ENCODE results near the gene HSDL1.
"Not testable (repeated sequence)": the region's sequence is repeated elsewhere in the genome, so short reads cannot be mapped to it uniquely, and the experiment has no call there.

Gene HSDL1

DNA sequence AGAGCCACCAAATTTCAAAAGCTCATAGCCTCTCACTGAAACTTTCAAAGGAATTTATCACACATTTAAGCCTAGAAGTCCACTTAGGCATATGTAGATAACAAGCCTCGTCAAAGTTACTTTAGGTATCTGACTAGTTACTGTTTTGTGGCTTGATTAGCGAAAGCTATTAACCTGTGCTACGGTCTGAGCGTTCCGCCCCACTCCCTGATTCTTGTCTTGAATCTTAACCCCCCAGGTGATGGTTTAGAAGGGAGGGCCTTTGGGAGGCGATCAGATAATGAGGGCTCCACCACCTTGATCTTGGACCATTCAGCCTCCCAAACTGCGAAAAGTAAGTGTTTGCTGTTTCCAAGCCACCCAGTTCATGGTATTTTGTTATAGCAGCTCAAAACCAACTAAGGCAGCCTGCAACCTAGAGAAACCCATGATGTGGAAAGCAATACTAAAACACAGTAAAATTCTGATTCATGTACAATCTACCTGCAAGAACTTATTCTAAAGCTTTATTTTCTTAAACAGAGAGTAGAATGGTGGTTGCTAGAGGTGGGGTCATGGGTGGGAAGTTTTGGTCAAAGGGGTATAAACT lies 7.1 kb downstream of the HSDL1 start:
- DNase-seq: no peak

DNA sequence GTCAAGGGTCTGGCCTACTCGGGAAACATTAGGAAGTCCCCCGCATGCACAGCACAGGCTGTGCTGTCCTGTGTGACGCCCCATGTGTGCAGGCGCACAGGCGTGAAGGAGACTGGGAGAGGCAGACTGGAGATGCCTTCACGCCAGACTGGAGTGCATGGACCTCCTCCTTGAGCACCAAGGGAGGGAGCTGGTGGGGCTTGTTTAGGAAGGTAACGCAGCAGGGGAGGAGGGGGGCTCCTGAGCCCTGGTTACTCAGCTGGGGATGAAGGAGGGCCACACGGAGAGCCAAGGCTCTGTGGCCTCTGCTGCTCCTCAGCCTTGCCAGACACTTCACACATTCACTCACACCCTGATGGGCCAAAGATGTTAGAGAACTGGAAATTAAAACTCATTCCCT lies 7.7 kb downstream of the HSDL1 start:
- no peak for DNase-seq

DNA sequence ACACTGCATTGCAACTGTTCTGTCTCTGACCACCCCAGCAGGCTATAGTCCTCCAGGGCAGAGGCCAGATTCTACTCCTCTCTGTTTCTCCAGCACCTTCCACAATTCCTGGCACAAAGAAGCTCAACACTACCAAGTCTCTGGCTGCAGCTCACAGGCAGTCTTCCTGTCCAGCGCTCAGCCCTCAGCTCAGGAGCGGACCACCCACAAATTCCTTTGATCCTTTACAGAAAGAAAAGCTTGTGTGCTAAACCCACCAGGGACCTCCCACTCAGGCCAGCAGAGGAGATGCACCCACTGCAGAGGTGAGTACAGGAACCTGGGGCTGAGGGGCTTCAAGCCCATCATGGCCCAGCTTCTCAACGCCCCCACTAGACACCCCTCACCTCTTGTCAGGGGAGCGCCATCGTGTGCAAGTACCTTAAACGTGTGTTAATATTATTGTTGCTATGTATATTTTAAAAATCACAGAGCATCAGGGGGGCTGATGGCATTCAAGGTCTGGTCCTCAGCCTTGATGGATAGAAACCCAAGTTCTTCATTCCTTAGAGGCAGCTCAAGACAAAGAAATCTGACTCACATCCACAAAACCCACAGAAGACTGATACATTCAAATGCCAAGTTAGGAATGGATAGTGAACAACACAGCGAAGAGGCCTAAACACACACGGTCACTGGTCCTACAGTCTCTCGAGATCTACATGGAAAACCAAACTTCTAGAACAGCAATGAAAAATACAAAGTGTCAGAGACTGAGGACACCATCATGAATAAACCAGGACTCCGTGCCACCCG lies 8.4 kb downstream of the HSDL1 start:
- DNase-seq: no peak

DNA sequence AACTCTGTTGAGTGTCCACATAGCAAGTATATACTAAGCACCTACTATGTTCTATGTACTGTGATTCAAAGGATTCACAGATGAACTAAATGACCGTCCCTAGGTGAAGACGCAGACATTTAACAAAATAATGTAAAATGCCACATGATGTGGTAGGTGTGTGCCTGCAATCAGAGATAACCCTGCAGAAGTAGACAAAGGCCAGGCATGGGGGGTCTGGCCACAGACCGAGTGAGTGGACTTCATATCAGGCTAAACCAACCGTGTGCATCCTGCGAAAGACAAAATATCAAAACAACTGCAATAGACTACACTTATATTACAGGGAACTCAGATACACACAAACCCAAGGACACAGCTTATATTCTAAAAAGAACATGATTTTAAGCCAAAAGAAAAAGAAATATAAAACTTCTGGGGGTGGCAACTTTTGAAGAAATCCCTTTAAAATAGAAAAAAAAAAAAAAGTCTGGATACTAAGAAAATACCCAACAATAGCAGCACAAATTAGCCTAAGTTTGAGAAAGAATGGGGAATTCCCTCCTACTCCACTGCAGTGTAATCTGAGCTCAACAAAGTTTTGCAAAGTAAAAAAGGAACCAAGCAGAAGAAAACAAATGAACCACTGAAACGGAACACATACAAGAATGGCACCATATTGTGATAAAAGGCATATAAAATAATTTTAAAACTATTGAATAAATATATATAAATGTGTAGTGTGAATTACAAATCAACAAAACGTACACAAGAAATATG lies 12.3 kb downstream of the HSDL1 start:
- DNase-seq: no peak

DNA sequence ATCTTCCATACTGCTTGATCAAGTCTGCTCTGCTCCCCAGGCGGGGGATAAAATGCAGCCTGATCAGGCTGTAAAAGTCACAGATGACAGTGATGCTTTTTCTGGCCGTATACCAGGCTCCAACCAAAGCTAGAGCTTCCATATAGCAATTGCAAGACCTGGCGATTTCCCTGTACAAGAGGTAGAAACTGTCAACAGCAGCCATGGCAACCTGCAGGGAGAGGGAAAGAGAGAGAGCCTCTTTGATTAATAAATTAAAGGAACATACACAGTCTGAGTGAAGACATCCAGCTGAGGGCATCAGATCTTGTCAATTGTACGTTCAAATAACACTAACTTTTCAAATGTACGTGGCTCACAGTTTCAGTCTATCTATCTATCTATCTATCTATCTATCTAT lies 13.9 kb downstream of the HSDL1 start:
- no peak for DNase-seq

DNA sequence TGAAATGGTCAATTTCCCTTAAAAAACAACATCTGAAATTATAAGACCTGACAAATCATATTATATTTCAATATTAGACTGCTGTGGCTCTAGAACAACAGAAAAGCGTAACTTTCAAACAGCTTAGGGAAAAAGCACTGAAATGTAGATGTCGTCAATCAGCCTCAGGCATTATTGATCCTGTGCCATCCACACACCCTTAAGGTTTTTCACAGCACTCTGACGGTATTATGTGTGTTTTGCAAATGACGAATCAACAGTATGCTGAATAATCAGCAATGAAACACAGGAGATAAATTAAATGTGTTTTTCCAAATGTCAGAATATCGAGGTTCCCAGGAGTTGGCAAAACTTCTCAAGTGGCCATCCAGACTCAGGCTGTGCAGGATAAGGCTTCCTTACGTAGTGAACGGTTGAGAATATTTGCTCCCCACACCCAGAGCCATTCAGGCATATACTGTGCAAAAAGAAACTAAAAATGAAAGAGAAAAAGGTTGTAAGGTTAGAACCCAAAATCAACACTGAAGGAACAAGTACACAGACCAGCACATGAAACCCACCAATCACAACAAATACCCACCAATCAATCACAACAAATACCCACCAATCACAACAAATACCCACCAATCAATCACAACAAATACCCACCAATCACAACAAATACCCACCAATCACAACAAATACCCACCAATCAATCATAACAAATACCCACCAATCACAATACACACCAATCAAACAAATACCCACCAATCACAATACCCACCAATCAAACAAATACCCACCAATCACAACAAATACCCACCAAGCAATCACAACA lies 20.5 kb downstream of the HSDL1 start:
- no peak for DNase-seq

DNA sequence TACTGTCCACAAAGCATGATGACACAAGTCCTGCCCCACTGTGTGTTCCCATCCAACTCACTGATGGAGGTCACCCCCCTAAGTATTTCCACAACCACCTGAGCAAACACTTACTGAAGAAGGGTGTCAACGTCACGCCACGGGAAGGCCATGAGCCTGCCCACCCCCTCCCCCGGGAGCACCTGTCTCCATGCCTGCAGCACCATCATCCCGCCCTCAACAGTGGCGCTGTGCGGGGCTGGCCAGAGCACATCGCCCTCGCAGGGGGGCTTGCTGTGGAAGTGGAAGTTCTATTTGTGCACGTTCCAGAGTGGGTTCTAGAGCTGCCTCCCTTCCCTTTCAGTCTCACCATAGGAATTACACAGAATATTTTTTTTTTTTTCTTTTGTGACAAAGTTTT lies 24.0 kb downstream of the HSDL1 start:
- DNase-seq: no peak

DNA sequence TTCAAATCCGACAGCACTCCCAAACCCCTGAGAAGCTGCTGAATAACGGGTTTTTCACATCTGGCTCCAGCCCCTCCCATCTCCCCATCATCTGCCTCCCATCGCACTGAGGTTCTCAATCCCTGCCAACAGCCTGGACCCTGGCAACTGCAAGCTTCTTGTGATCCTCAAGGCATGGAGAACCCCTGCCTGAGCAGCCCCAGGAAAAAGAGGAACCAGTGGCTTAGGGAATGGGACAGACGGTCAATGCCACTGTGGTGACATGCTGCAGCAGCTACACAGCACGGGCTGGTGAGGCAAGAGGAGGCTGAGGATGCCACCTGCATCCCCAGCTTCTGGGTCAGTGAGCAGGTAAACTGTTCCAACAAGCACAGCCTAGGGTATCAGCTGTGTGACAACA lies 25.0 kb downstream of the HSDL1 start:
- no peak for DNase-seq

DNA sequence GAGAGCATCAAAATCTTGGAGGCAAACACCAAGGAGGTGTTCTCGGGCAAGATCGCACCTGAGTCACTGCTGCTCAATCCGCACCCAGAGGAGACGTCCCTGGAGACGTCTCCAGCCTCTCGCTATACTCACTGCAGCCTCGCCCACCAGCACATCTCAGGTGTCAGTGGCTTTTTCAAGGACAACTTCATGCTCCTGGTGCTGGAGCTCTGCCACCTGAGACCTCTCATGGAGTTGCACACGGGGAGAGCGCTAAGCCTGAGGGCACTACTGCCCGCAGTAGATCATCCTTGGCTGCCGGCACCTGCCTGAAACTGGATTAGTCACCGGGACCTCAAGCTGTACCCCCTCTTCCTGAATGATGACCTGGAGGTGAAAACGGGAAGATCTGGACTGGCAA lies 25.6 kb downstream of the HSDL1 start:
- DNase-seq: no peak

DNA sequence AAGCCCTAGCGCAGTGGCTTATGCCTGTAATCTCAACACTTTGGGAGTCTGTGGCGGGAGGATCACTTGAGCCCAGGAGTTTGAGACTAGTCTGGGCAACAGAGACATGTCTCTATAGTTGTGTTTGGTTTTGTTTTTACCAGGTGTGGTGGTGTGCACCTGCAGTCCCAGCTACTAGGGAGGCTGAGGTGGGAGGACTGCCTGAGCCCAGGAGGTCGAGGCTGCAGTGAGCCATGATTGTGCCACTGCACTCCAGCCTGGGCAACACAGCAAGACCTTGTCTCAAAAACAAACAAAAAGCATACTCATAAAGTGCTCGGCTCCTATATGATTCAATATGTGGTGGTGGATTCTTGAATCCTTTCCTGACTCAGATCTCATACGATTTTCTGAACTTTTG lies 26.7 kb downstream of the HSDL1 start:
- not testable (repeated sequence) for DNase-seq

DNA sequence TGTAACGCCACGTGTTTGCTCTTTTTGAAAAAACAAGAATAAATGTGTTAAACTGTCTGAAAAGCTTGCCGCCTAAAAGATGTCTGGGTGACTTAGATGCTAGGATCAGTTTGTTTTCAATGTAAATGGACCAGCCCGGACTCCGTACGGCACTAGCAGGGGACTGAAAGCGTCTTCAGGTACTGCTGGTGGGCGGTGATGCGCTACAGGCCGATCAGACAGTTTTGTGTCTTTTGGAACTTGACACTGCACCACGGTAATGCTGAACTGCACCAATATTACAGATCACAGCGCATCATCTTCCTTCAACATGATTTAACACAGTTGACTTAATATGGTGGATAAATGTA lies 27.5 kb downstream of the HSDL1 start:
- DNase-seq: no peak

DNA sequence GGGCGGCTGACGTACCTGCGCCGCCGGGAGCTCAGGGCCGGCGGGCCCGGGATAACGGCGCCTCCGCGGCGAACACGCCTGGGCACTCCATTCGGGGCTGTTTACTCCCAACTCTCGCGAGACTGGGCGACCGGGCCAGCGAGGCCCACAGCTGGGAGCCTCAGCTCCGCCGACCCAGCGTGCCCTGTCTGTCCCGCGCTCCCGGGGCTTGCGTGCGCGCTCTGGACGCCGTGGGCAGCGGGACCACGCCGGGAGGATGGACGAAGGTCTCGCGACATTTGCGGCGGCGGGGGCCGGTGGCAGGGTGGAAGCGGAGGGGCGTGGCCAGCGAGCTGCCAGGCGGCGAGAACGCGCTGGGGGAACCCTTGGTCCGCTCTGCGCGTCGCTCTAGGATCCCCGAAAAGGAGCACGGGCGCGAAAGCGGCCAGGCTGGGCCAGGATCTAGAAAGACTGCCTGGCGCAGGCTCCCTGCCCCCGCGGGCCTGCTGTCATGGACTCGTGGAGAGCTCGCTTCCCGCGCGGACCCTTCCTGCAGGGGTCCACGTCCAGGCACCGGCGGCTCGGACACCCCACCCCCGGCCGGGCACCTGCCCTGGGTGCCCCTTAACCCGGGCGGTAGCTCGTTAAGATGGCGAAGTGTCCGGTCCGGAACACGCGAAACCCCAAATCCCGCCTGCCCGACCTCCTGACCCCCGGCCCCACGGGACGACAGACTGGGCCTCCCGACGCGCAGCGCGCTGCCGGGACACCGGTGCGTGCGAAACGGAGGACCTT lies 28.1 kb downstream of the HSDL1 start, which contains the start of gene MBTPS1:
Gene MBTPS1 (minus strand): TSS at position 223 of the 774 bp plus-strand sequence. CDS start 15,159 bp downstream, outside the sequence.
- peak; percentile 32 for DNase-seq

DNA sequence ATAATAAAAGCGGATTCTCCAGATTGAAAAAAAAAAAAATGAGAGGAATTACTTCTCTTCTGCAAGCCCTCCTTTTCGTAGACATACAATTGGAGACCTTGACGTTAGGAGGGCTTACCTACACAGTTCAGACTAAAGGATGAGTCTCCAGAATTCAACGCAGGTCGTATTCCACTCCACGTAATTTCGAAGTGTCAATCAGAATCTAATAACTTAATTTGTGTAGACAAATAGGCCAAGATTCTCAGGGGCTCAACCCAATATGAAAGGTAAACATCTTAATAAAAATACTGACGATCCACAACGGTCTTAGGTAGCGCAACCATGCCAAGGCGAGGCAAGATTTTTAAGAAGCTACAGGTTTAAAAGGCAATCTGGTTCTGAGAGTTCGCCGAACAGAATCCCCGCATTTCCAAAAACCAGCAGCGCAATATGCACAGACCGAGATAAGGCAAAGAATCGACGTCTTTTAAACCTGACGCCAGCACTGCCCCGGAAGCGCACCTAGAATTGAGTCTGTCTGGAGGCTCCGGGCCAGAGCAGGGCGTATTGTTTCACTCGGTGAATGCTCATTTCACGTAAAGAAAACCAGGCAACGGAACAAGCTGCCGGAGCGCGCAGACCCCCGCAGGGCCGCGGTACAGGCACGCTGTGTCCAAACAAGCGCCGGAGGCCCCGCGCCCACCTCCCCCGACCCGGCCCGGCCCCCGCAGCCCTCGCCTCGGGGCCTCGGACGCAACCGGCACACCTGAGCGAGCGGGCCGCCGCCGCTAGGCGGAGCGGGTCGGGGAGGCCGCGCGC lies 28.9 kb downstream of the HSDL1 start:
- no peak for DNase-seq

DNA sequence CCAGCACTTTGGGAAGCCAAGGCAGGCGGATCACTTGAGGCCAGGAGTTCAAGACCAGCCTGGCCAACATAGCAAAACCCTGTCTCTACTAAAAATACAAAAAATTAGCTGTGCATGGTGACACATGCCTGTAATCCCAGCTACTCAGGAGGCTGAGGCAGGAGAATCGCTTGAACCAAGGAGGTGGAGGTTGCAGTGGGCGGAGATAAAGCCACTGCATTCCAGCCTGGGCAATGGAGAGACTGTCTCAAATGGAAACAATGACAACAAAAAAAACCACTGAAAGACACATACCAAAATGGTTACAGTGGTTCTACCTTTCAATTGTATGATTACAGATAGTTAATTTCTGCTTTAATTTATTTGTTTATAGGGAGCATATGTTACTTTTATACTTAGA lies 33.0 kb downstream of the HSDL1 start:
- not testable (repeated sequence) for DNase-seq

DNA sequence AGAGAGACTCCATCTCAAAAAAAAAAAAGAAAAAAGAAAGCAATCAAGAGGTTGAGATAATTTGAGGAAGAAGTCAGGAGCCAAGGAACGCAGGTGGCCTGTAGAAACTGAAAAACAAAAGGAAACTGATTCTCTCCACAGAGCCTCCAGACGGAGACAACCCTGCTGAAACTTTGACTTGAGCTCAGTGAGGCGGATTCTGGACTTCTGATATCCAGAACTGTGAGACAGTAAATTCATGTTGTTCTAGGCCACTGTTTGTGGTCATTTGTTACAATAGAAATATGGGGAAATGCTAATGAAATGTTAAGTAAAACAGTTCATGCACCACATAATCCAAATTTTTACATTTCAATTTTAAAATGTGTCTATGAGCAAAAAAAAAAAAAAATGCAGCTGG lies 33.5 kb downstream of the HSDL1 start:
- DNase-seq: no peak

DNA sequence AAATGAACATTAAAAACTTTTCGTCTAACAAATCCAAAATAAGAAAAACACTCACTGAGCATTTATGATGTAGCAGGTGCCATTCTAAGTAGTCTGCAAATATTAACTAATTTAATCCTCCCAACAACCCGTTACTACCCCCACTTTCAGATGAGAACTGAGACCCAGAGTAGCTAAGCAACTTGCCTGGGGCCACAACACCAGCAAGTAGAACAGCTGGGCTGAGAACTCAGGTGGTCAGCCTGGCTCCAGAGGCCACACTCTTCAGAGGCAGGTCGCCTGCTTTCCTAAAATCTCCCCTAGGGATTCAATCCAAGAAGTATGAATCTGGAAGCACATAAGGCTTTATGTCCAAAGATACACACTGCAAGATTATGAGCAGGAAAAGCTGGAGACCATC lies 34.5 kb downstream of the HSDL1 start:
- DNase-seq: no peak

DNA sequence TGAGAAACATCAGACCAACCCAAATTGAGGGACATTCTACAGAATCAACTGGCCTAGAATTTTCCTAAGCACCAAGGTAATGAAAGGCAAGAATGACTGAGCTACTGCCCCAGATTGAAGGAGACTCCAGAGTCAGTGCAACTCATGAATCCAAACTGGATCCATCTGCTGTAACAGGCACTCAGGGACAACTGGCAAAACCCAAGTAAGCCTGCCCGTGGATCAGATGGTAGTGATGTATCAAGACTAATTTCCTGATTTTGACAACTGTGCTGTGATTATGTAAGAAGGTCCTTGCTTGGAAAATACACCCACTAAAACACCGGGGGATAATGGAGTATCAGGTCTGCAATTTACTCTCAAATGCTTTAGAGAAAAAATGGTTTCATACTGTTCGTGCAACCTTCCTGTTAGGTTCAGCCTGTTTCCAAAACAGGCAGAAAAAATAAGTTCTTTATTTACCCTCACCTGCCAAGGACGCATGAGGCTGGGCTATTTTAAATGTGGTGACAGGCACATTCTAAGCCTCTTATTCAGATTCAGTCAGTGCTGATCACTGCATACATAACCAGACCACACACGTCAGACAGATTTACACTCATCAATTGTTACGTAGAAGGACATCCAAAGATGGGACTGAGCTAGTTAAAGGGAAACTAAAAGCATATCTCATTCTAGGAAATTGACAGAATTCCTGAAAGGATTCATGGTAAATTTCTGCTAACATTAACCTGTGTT lies 35.2 kb downstream of the HSDL1 start:
- DNase-seq: no peak

DNA sequence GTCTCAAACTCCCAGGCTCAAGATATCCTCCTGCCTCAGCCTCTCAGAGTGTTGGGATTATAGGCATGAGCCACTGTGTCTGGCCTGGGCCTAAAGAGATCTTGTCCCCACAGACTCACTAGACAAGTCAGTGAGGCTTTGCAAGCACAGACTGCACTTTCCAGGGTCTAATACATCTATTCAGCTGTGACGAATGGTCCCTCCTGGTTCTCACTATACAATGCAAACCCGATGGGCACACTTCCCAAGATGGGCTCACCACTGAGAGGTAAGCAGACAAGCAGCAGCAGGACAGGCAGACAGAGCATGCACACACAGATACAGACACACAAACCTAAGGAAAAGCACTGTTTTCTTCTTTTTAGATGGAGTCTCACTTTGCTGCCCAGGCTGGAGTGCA lies 37.1 kb downstream of the HSDL1 start:
- no peak for DNase-seq

DNA sequence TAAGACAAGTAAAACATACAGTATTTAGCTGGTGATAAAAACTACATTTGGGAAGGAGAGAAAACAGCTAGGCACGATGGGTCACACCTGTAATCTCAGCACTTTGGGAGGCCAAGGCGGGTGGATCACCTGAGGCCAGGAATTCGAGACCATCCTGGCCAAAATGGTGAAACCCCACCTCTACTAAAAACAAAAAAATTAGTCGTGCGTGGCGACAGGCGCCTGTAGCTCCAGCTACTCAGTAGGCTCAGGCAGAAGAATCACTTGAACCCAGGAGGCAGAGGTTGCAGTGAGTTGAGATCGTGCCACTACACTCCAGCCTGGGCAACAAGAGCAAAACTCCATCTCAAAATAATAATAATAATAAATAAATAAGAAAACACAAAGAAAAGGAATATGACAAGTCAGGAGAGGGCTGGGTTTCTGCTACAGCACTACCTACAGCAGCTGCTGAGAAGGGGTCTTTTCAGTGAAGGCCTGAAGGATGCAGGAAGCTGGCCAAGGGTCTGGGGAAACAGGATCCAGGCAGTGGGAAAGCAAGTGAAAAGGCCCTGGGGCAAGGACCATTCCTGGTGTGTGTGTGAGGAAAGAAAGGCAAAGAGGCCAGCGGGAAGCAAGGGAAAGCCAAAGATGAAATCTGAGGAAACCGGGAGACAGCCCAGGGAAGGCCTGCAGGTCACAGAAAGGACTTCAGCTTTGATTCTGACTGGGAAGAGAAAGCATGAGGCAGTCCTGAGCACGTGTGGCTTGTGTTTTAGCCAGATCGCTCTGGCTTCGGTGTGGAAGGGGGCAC lies 38.8 kb downstream of the HSDL1 start:
- no peak for DNase-seq

DNA sequence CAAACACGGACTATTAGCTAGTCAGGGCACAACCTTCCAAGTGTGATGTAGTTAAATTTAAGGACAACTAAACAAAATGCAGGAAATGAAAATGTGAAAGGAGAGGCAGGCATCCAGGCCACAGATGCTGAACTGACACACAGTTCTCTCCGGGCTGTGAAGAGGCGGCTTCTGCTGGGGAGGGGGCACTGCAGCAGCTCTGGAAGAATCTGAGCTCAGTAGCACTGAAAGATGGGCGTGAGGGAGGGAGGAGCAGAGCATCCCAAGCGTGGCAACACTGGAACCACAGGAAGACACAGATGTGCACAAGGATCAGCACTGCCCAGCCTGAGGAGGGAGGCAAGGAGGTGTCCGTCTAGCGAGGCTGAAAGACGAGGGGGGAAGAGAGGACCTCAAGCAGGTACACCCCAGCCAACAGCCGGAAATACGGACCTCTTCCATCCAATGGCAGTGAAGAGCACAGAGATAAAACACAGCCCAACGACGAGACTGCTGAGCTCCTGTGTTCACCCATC lies 39.6 kb downstream of the HSDL1 start:
- no peak for DNase-seq

All from NCI-H2029 treated with DMSO at 0.1 percent for 48 hours (cell line).